PFSK-1 (cell line): ENCODE data around the gene PRDM16.

ENCODE experiments used
- FOXP2 ChIP-seq: optimal IDR thresholded peaks from 2 replicates; pipeline ENCODE3; 2011; ENCODE audit warnings: borderline replicate concordance, control low read depth, inconsistent platforms; ENCODE audit not compliant: insufficient read depth; ENCODE audit errors: extremely low read length, extremely low read depth
- POLR2AphosphoS5 ChIP-seq: IDR thresholded peaks from 2 replicates; pipeline ENCODE4 v1.6.1; 2012; ENCODE audit warnings: low read depth, mild to moderate bottlenecking, control low read depth, low read length, moderate library complexity
- SIN3A ChIP-seq: IDR thresholded peaks from 2 replicates; pipeline ENCODE4 v1.6.1; 2012; ENCODE audit warnings: mild to moderate bottlenecking, low read length, moderate library complexity, borderline replicate concordance; ENCODE audit not compliant: insufficient read depth
- TAF1 ChIP-seq: IDR thresholded peaks from 2 replicates; pipeline ENCODE4 v1.6.1; 2012; ENCODE audit warnings: low read length, control low read depth, borderline replicate concordance; ENCODE audit not compliant: insufficient read depth
- TF ChIP-seq, protein P1 (sequence below), 2 experiments: IDR thresholded peaks; 2 replicates each; pipeline versions ENCODE4 v1.6.1 to v1.8.0; 2011 to 2012; ENCODE audit warnings: low read depth in 2 of 2, low read length in 2 of 2, control low read depth in 1 of 2, inconsistent platforms in 1 of 2, mild to moderate bottlenecking in 1 of 2, moderate library complexity in 1 of 2; ENCODE audit not compliant: insufficient read depth in 1 of 2

The PRDM16 gene

DNA sequence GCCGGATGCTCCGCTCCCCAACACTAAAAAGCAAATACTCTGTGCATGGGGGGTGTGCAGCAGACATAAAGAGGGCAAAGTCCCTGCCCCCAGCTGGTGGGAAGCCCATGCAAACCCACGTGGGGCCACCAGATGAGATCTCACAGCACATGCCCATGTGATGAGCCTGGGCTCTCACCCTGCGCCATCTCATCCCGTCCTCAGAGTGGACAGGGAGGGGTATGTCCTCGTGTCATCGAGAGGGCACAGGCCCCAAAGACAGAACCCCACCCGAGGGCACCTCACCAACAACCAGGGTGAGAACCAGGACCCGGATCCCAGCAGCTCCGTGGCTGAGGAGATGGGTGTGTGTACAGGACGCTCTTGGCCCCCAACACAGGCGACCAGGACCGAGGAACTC lies 360.3 kb downstream of the PRDM16 start:
- TF ChIP-seq POLR2AphosphoS5: no peak
- no peak for TF ChIP-seq TAF1
- no peak for TF ChIP-seq SIN3A
- no peak for TF ChIP-seq FOXP2
- TF ChIP-seq, protein P1, sequence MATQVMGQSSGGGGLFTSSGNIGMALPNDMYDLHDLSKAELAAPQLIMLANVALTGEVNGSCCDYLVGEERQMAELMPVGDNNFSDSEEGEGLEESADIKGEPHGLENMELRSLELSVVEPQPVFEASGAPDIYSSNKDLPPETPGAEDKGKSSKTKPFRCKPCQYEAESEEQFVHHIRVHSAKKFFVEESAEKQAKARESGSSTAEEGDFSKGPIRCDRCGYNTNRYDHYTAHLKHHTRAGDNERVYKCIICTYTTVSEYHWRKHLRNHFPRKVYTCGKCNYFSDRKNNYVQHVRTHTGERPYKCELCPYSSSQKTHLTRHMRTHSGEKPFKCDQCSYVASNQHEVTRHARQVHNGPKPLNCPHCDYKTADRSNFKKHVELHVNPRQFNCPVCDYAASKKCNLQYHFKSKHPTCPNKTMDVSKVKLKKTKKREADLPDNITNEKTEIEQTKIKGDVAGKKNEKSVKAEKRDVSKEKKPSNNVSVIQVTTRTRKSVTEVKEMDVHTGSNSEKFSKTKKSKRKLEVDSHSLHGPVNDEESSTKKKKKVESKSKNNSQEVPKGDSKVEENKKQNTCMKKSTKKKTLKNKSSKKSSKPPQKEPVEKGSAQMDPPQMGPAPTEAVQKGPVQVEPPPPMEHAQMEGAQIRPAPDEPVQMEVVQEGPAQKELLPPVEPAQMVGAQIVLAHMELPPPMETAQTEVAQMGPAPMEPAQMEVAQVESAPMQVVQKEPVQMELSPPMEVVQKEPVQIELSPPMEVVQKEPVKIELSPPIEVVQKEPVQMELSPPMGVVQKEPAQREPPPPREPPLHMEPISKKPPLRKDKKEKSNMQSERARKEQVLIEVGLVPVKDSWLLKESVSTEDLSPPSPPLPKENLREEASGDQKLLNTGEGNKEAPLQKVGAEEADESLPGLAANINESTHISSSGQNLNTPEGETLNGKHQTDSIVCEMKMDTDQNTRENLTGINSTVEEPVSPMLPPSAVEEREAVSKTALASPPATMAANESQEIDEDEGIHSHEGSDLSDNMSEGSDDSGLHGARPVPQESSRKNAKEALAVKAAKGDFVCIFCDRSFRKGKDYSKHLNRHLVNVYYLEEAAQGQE (IDR thresholded peaks at IDR 0.05; ENCODE audit: insufficient read depth in 1 of 2, low read depth in 2 of 2, low read length in 2 of 2): no peak

DNA sequence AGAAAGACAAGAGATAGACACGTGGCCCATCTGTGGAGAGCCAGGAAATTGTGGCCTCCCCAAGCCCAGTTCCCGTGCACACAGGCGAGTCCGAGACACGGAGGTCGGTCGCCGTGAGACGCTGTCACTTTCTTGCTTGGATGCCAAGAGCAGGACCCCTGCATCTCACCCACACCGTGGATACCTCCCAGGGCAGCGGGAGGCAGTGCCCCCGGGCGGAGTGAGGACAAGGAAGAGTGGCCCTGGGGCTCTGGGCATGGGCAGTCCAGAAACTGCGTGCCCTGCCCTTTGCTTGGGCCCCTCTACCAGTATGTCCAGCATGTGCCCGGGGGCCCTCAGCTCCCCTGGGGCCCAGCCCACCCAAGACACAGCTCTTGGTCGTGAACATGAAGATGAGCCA lies 360.8 kb downstream of the PRDM16 start:
- no peak for TF ChIP-seq TAF1
- TF ChIP-seq FOXP2: no peak
- TF ChIP-seq, protein P1 (IDR thresholded peaks at IDR 0.05; ENCODE audit: insufficient read depth in 1 of 2, low read depth in 2 of 2, low read length in 2 of 2): no peak

DNA sequence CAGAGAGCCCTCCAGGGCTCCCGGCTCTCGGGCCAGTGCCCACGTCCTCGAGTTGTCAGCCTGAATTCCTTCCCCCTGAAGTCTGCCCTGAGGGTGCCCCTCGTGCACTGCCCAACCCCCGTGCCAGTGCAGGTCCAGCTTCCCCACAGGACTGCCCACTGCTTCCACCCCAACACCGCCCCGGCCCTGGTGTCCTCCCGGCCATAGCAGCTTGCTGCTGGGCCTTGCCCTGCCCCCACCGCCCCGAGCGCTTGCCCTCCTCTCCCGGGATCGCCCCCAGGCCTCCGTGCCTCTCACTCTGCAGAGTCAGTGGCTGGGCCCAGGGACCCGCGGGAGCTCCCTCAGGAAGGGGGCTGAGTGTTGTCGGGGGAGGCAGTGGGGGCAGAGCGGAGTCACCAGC lies 361.4 kb downstream of the PRDM16 start:
- TF ChIP-seq, protein P1 (IDR thresholded peaks at IDR 0.05; ENCODE audit: insufficient read depth in 1 of 2, low read depth in 2 of 2, low read length in 2 of 2): no peak
- TF ChIP-seq TAF1 (no peak), SIN3A (no peak), FOXP2 (no peak)

DNA sequence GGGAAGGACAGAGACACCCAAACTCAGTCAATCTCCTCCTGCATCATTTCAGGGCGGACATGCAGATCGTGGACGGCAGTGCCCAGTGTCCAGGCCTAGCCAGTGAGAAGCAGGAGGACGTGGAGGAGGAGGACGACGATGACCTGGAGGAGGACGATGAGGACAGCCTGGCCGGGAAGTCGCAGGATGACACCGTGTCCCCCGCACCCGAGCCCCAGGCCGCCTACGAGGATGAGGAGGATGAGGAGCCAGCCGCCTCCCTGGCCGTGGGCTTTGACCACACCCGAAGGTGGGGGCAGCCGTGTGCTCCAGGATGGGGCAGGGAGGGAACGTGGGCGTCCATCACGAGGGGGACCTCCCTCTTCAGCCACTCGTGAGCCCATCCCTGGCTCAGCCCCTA lies 361.8 kb downstream of the PRDM16 start:
- TF ChIP-seq, protein P1 (IDR thresholded peaks at IDR 0.05; ENCODE audit: insufficient read depth in 1 of 2, low read depth in 2 of 2, low read length in 2 of 2): no peak
- TF ChIP-seq SIN3A (no peak), FOXP2 (no peak), TAF1 (no peak), POLR2AphosphoS5 (no peak)

DNA sequence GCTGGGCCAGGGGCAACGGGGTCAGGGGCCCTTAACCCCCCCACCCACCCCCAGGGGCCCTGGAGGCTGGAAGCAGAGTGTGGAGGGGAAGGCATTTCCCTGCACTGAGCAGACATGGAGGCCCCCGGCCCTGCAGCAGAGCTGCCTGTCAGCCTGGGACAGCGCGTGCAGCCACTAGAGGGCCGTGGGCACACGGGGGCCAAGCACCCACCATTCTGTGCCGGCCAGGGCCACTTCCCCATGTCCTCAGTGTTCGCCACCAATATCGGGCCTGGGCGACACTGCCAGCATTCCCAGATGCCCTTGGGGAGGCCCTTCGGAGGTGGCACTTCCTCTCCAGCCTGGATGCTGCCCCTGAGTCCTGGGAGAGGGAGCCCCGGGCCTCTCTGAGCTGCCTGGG lies 362.3 kb downstream of the PRDM16 start:
- no peak for TF ChIP-seq FOXP2
- TF ChIP-seq POLR2AphosphoS5: no peak
- no peak for TF ChIP-seq SIN3A
- TF ChIP-seq, protein P1 (IDR thresholded peaks at IDR 0.05; ENCODE audit: insufficient read depth in 1 of 2, low read depth in 2 of 2, low read length in 2 of 2): no peak
- TF ChIP-seq TAF1: no peak
